ENCODE results near the gene RBM23.
"Not testable (repeated sequence)": the region's sequence is repeated elsewhere in the genome, so short reads cannot be mapped to it uniquely, and the experiment has no call there.

Gene RBM23

GRCh38 chr14:22918804-22919600 lies at the start of gene RBM23:
TSS of gene RBM23 (minus strand) at chr14:22919149.
- in situ Hi-C loops (cut with MboI; ENCODE audit: low sequenced_read_pairs) = no loop called here

GRCh38 chr14:22966783-22967269 lies 47.9 kb upstream of the RBM23 start:
- in situ Hi-C loops (cut with MboI; ENCODE audit: low sequenced_read_pairs) = no loop called here

GRCh38 chr14:22965916-22966782 lies 47.2 kb upstream of the RBM23 start:
- in situ Hi-C loops (cut with MboI; ENCODE audit: low sequenced_read_pairs) = not testable (repeated sequence)

GRCh38 chr14:22962061-22962676 lies 43.2 kb upstream of the RBM23 start:
- in situ Hi-C loops (cut with MboI; ENCODE audit: low sequenced_read_pairs) = no loop called here

- in situ Hi-C loops (cut with MboI; ENCODE audit: low sequenced_read_pairs) = no loop called here
These were observed 37.0 kb upstream of the RBM23 start for GRCh38 chr14:22955702-22956569.

- in situ Hi-C loops (cut with MboI; ENCODE audit: low sequenced_read_pairs) = no loop called here
These were observed 33.5 kb upstream of the RBM23 start for GRCh38 chr14:22952418-22952817.

- in situ Hi-C loops (cut with MboI; ENCODE audit: low sequenced_read_pairs) = not testable (repeated sequence)
These were observed 32.8 kb upstream of the RBM23 start for GRCh38 chr14:22951795-22952194.

- in situ Hi-C loops (cut with MboI; ENCODE audit: low sequenced_read_pairs) = no loop called here
These were observed 26.7 kb upstream of the RBM23 start for GRCh38 chr14:22945642-22946041.

- in situ Hi-C loops (cut with MboI; ENCODE audit: low sequenced_read_pairs) = no loop called here
These were observed 20.7 kb upstream of the RBM23 start for GRCh38 chr14:22939684-22940083.

GRCh38 chr14:22935156-22935555 lies 16.2 kb upstream of the RBM23 start:
- in situ Hi-C loops (cut with MboI; ENCODE audit: low sequenced_read_pairs) = no loop called here

GRCh38 chr14:22932146-22932545 lies 13.2 kb upstream of the RBM23 start:
- in situ Hi-C loops (cut with MboI; ENCODE audit: low sequenced_read_pairs) = no loop called here

GRCh38 chr14:22929961-22930364 lies 11.0 kb upstream of the RBM23 start:
- in situ Hi-C loops (cut with MboI; ENCODE audit: low sequenced_read_pairs) = no loop called here

- in situ Hi-C loops (cut with MboI; ENCODE audit: low sequenced_read_pairs) = no loop called here
These were observed 10.4 kb upstream of the RBM23 start, which contains the start of gene PRMT5 for GRCh38 chr14:22929104-22929960. TSS of gene PRMT5 (minus strand) at chr14:22929376. CDS start at chr14:22929361, 15 bp downstream.

GRCh38 chr14:22928237-22929103 lies 9.5 kb upstream of the RBM23 start:
- in situ Hi-C loops (cut with MboI; ENCODE audit: low sequenced_read_pairs) = no loop called here

GRCh38 chr14:22926316-22926715 lies 7.4 kb upstream of the RBM23 start:
- in situ Hi-C loops (cut with MboI; ENCODE audit: low sequenced_read_pairs) = no loop called here

- in situ Hi-C loops (cut with MboI; ENCODE audit: low sequenced_read_pairs) = no loop called here
These were observed 6.6 kb upstream of the RBM23 start for GRCh38 chr14:22925513-22925912.

GRCh38 chr14:22923746-22924145 lies 4.8 kb upstream of the RBM23 start:
- in situ Hi-C loops (cut with MboI; ENCODE audit: low sequenced_read_pairs) = no loop called here

- in situ Hi-C loops (cut with MboI; ENCODE audit: low sequenced_read_pairs) = no loop called here
These were observed 3.3 kb upstream of the RBM23 start for GRCh38 chr14:22922294-22922693.
